NCI-H1930 (cell line): Measurements from ENCODE around the gene SPATA20.

Experiments used
- DNase-seq, 2 experiments: peaks; one replicate each; lab custom pipeline; 2025; lab: John Stamatoyannopoulos, UW

The SPATA20 gene

GRCh38 chr17:50520483-50520882 lies 26.5 kb upstream of the SPATA20 start:
- DNase-seq, result no peak

- no peak for DNase-seq
Measured at GRCh38 chr17:50521514-50521913, 25.5 kb upstream of the SPATA20 start.

- DNase-seq, result no peak
Measured at GRCh38 chr17:50522766-50523165, 24.2 kb upstream of the SPATA20 start.

- DNase-seq, result no peak
Measured at GRCh38 chr17:50523208-50523607, 23.8 kb upstream of the SPATA20 start.

- DNase-seq, result no peak
Measured at GRCh38 chr17:50524838-50525237, 22.1 kb upstream of the SPATA20 start.

- DNase-seq, result no peak
Measured at GRCh38 chr17:50527155-50527762, 19.7 kb upstream of the SPATA20 start.

- DNase-seq, result no peak
Measured at GRCh38 chr17:50527949-50528474, 19.0 kb upstream of the SPATA20 start.

- DNase-seq, result no peak
Measured at GRCh38 chr17:50529849-50530248, 17.1 kb upstream of the SPATA20 start.

GRCh38 chr17:50531428-50532025 lies 15.4 kb upstream of the SPATA20 start:
- no peak for DNase-seq

- no peak for DNase-seq
Measured at GRCh38 chr17:50532452-50533024, 14.4 kb upstream of the SPATA20 start, which contains the start of gene EPN3. EPN3 (plus strand) TSS chr17:50532735; CDS start chr17:50536557, 3,822 bp downstream.

- DNase-seq, result no peak
Measured at GRCh38 chr17:50533185-50533584, 13.8 kb upstream of the SPATA20 start.

- DNase-seq, result no peak
Measured at GRCh38 chr17:50533720-50534148, 13.2 kb upstream of the SPATA20 start.

GRCh38 chr17:50534222-50534978 lies 12.6 kb upstream of the SPATA20 start:
- DNase-seq, result no peak

- DNase-seq, result no peak
Measured at GRCh38 chr17:50534979-50535326, 12.0 kb upstream of the SPATA20 start.

GRCh38 chr17:50535407-50535806 lies 11.6 kb upstream of the SPATA20 start:
- DNase-seq, result no peak

GRCh38 chr17:50536683-50537646 lies 10.0 kb upstream of the SPATA20 start:
- DNase-seq, result no peak

- DNase-seq, result no peak
Measured at GRCh38 chr17:50537721-50538548, 9.0 kb upstream of the SPATA20 start.

GRCh38 chr17:50538549-50539410 lies 8.2 kb upstream of the SPATA20 start:
- DNase-seq, result no peak

GRCh38 chr17:50539762-50540559 lies 7.0 kb upstream of the SPATA20 start:
- no peak for DNase-seq
